ENCODE results near the gene PPP2R2C. TPM values are rescaled to one million over a fixed set of nuclear protein-coding genes. Genes with fewer than 3 reads are reported as not detected.

Gene PPP2R2C
- total and polyA plus RNA-seq, 9 of the 15 experiments (the other 6 are each of a cell fraction or from before 2014, with no cell fraction given) = 0.04 to 0.06 TPM; not detected in 7

- CTCF ChIA-PET (ENCODE audit: low intra/inter-chr PET ratio) = no interaction called here
- no peak for DNase-seq (ENCODE audit: extremely low read depth in 1 of 4, low spot score in 3 of 4)
- peak; percentile 27; the same call in 1 of the 3 replicates for ATAC-seq
Measured at GRCh38 chr4:6354119-6354518, 118.3 kb downstream of the PPP2R2C start.

GRCh38 chr4:6352031-6352692, 120.3 kb downstream of the PPP2R2C start:
- H3K4me2 ChIP-seq (ENCODE audit: insufficient read depth, low read length) = no peak overlapping the region
- H4K20me1 ChIP-seq (replicated peaks; ENCODE audit: control insufficient read depth, insufficient read depth, low read length) = no peaks in the 10 kb centered on the region; the same call in 1 of the 2 replicates
- H3K4me1 ChIP-seq (replicated peaks in 1 of 2; ENCODE audit: control insufficient read depth in 2 of 2, insufficient read depth in 2 of 2, low read length in 2 of 2) = no peaks in the 10 kb centered on the region; a peak in 1 of 5 replicates
- ATAC-seq = no peak
- H3K9ac ChIP-seq (ENCODE audit: insufficient read depth in 1 of 2, low read depth in 2 of 2, low read length in 2 of 2) = no peak overlapping the region
- H3K36me3 ChIP-seq (ENCODE audit: control insufficient read depth, insufficient read depth, low read length) = no peaks in the 10 kb centered on the region
- no TSS peak for BruUV-seq (replicated peaks)
- DNase-seq (ENCODE audit: extremely low read depth in 1 of 4, low spot score in 3 of 4) = no peak
- no peak overlapping the region for H3K27ac ChIP-seq (ENCODE audit: extremely low read depth, low read depth, low read length)
- TF ChIP-seq POLR2AphosphoS2 (IDR thresholded peaks at IDR 0.05; ENCODE audit: low read length) (no peak), USF2 (CRISPR knock-in tag; IDR thresholded peaks at IDR 0.05) (no peak), RFX7 (CRISPR knock-in tag; IDR thresholded peaks at IDR 0.05) (no peak)
- FAIRE-seq = no peak
- no peaks in the 10 kb centered on the region for H3K9me3 ChIP-seq (replicated peaks; ENCODE audit: control insufficient read depth, insufficient read depth, low read depth, low read length)
- intact Hi-C loops (cut with micrococcal nuclease) = no loop called here
- H2AFZ ChIP-seq (ENCODE audit: low read depth, low read length) = no peak overlapping the region
- H3K79me2 ChIP-seq (ENCODE audit: control insufficient read depth, insufficient read depth, low read length) = no peaks in the 10 kb centered on the region
- H3K27me3 ChIP-seq (ENCODE audit: control insufficient read depth in 2 of 2, insufficient read depth in 2 of 2, low read length in 2 of 2) = peaks cover 2 to 44% of the 10 kb centered on the region in 2 experiments; a peak in 3 of 5 replicates
- POLR2A ChIA-PET = no interaction called here
- WGBS (ENCODE audit: insufficient coverage, low coverage, missing lambda C conversion rate) = 1% methylated on average over 11 of the region's 13 CpGs
- H3K4me3 ChIP-seq = no peak overlapping the region
- no peaks in the 10 kb centered on the region for H3K9me1 ChIP-seq (ENCODE audit: control insufficient read depth, insufficient read depth, low read length)
- CTCF ChIA-PET (ENCODE audit: low intra/inter-chr PET ratio) = no interaction called here
- in situ Hi-C loops (cut with MboI) = no loop called here

More at GRCh38 chr4:6354119-6354518, 118.3 kb downstream of the PPP2R2C start:
- H2AFZ ChIP-seq (ENCODE audit: low read depth, low read length) = no peak overlapping the region
- H3K4me3 ChIP-seq = no peak overlapping the region
- no peaks in the 10 kb centered on the region for H3K79me2 ChIP-seq (ENCODE audit: control insufficient read depth, insufficient read depth, low read length)
- no peak overlapping the region for H3K27ac ChIP-seq (ENCODE audit: extremely low read depth, low read depth, low read length)
- no peaks in the 10 kb centered on the region for H3K9me3 ChIP-seq (replicated peaks; ENCODE audit: control insufficient read depth, insufficient read depth, low read depth, low read length)
- H3K9me1 ChIP-seq (ENCODE audit: control insufficient read depth, insufficient read depth, low read length) = no peaks in the 10 kb centered on the region
- H3K4me1 ChIP-seq (replicated peaks in 1 of 2; ENCODE audit: control insufficient read depth in 2 of 2, insufficient read depth in 2 of 2, low read length in 2 of 2) = no peaks in the 10 kb centered on the region; a peak in 1 of 5 replicates
- H3K4me2 ChIP-seq (ENCODE audit: insufficient read depth, low read length) = no peak overlapping the region
- no peaks in the 10 kb centered on the region for H4K20me1 ChIP-seq (replicated peaks; ENCODE audit: control insufficient read depth, insufficient read depth, low read length)
- intact Hi-C loops (cut with micrococcal nuclease) (no loop called here), in situ Hi-C loops (cut with MboI) (no loop called here)
- TF ChIP-seq NONO (IDR thresholded peaks at IDR 0.05; ENCODE audit: low read depth in 2 of 2, low read length in 1 of 2) (no peak), TRIM28 (IDR thresholded peaks at IDR 0.05) (no peak), BRF1 (IDR thresholded peaks at IDR 0.05; ENCODE audit: borderline replicate concordance, extremely low read depth, insufficient read length) (no peak), POLR3G (IDR thresholded peaks at IDR 0.05; ENCODE audit: extremely low read depth, insufficient read length, insufficient replicate concordance) (no peak), ZNF695 (CRISPR knock-in tag; IDR thresholded peaks at IDR 0.05) (no peak), POU5F1 (IDR thresholded peaks at IDR 0.05; ENCODE audit: borderline replicate concordance, low read depth, low read length, partially characterized antibody) (no peak), RFX5 (IDR thresholded peaks at IDR 0.05; ENCODE audit: low read depth, low read length) (no peak), JUNB (CRISPR knock-in tag; conservative IDR thresholded peaks at IDR 0.05) (no peak), PHTF2 (CRISPR knock-in tag; IDR thresholded peaks at IDR 0.05) (no peak)
- H3K9ac ChIP-seq (ENCODE audit: insufficient read depth in 1 of 2, low read depth in 2 of 2, low read length in 2 of 2) = no peak overlapping the region
- no peak for FAIRE-seq
- BruUV-seq (replicated peaks) = no TSS peak
- POLR2A ChIA-PET = interaction anchor here (0.6 to 1.0 kb wide), 2 partner anchors 10 to 19 kb away, joined by 3 to 5 read pairs; no protein-coding TSS in a partner anchor
- H3K36me3 ChIP-seq (ENCODE audit: control insufficient read depth, insufficient read depth, low read length) = no peaks in the 10 kb centered on the region
- whole genome bisulfite sequencing (ENCODE audit: insufficient coverage, low coverage, missing lambda C conversion rate) = 5% methylated on average over 15 of the region's 15 CpGs
- H3K27me3 ChIP-seq (ENCODE audit: control insufficient read depth in 2 of 2, insufficient read depth in 2 of 2, low read length in 2 of 2) = peaks cover 2 to 27% of the 10 kb centered on the region in 2 experiments; a peak in 3 of 5 replicates
